Fibroblast of lung (primary cell): ENCODE results near the gene COP1.

Source experiments
- CTCF ChIP-seq, 2 donors: IDR thresholded peaks in 1 of 2; conservative IDR thresholded peaks in 1 of 2; 1 replicate in 1 of 2; 2 replicates in 1 of 2; pipeline ENCODE4 v1.5.1; 2011 to 2012; ENCODE audit warnings: low read length in 2 of 2, control low read depth in 1 of 2, inconsistent platforms in 1 of 2, low read depth in 1 of 2, mild to moderate bottlenecking in 1 of 2
- EZH2 ChIP-seq: IDR thresholded peaks from 2 replicates; pipeline ENCODE4 v1.5.1; 2012; ENCODE audit warnings: low read length, control low read depth, mild to moderate bottlenecking; ENCODE audit errors: missing control alignments

- TF ChIP-seq CTCF (conservative IDR thresholded peaks at IDR 0.05 in 1 of 2, IDR thresholded peaks at IDR 0.05 in 1 of 2; ENCODE audit: low read depth in 1 of 2, low read length in 2 of 2) (no peak), EZH2 (no peak)
These were observed 237.9 kb downstream of the COP1 start for GRCh38 chr1:175969231-175969630.
